ENCODE results near the gene TRPV2.

Gene TRPV2

GRCh38 chr17:16419929-16420271 lies 4.5 kb downstream of the TRPV2 start:
- H3K79me2 ChIP-seq (ENCODE audit: insufficient read depth, low read depth): no peaks in the 10 kb centered on the region
- no peak overlapping the region for H3K9ac ChIP-seq
- no peaks in the 10 kb centered on the region for H3K4me1 ChIP-seq (ENCODE audit: low read depth, poor library complexity, severe bottlenecking)
- H4K20me1 ChIP-seq (ENCODE audit: insufficient read depth): no peaks in the 10 kb centered on the region
- no peak overlapping the region for H2AFZ ChIP-seq (ENCODE audit: low read depth)
- TF ChIP-seq, protein P1, sequence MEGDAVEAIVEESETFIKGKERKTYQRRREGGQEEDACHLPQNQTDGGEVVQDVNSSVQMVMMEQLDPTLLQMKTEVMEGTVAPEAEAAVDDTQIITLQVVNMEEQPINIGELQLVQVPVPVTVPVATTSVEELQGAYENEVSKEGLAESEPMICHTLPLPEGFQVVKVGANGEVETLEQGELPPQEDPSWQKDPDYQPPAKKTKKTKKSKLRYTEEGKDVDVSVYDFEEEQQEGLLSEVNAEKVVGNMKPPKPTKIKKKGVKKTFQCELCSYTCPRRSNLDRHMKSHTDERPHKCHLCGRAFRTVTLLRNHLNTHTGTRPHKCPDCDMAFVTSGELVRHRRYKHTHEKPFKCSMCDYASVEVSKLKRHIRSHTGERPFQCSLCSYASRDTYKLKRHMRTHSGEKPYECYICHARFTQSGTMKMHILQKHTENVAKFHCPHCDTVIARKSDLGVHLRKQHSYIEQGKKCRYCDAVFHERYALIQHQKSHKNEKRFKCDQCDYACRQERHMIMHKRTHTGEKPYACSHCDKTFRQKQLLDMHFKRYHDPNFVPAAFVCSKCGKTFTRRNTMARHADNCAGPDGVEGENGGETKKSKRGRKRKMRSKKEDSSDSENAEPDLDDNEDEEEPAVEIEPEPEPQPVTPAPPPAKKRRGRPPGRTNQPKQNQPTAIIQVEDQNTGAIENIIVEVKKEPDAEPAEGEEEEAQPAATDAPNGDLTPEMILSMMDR (conservative IDR thresholded peaks at IDR 0.05; ENCODE audit: low read depth, low read length): no peak
- no peaks in the 10 kb centered on the region for H3K27me3 ChIP-seq (ENCODE audit: insufficient read depth, low read depth)
- H3K27ac ChIP-seq: no peak overlapping the region
- H3K36me3 ChIP-seq (ENCODE audit: insufficient read depth): no peaks in the 10 kb centered on the region
- H3K4me3 ChIP-seq (IDR thresholded peaks at IDR 0.05; ENCODE audit: insufficient read depth, low read depth, low read length): no peak overlapping the region
- H3K4me2 ChIP-seq: no peak overlapping the region

DNA sequence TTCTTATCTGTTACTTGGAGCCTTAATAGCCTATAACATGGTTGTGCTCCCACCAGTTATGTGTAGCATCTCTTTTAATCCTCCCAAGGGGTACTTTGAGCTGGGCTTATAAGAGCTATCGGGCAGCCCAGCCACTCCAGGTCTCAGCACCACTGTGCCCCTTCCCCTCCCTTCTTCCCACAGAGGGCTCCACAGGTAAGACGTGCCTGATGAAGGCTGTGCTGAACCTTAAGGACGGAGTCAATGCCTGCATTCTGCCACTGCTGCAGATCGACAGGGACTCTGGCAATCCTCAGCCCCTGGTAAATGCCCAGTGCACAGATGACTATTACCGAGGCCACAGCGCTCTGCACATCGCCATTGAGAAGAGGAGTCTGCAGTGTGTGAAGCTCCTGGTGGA lies 7.0 kb downstream of the TRPV2 start:
- Histone ChIP-seq H3K4me3 (IDR thresholded peaks at IDR 0.05; ENCODE audit: insufficient read depth, low read depth, low read length) (no peak overlapping the region), H3K27ac (no peak overlapping the region), H3K79me2 (ENCODE audit: insufficient read depth, low read depth) (no peaks in the 10 kb centered on the region), H3K9ac (no peak overlapping the region), H2AFZ (ENCODE audit: low read depth) (no peak overlapping the region), H3K4me2 (no peak overlapping the region), H4K20me1 (ENCODE audit: insufficient read depth) (no peaks in the 10 kb centered on the region), H3K27me3 (ENCODE audit: insufficient read depth, low read depth) (no peaks in the 10 kb centered on the region), H3K4me1 (ENCODE audit: low read depth, poor library complexity, severe bottlenecking) (no peaks in the 10 kb centered on the region), H3K36me3 (ENCODE audit: insufficient read depth) (no peaks in the 10 kb centered on the region)
- TF ChIP-seq, protein P1 (conservative IDR thresholded peaks at IDR 0.05; ENCODE audit: low read depth, low read length): no peak

GRCh38 chr17:16423226-16423872 lies 8.0 kb downstream of the TRPV2 start:
- Histone ChIP-seq H3K27me3 (ENCODE audit: insufficient read depth, low read depth) (no peaks in the 10 kb centered on the region), H3K79me2 (ENCODE audit: insufficient read depth, low read depth) (no peaks in the 10 kb centered on the region), H4K20me1 (ENCODE audit: insufficient read depth) (no peaks in the 10 kb centered on the region), H2AFZ (ENCODE audit: low read depth) (no peak overlapping the region), H3K4me1 (ENCODE audit: low read depth, poor library complexity, severe bottlenecking) (no peaks in the 10 kb centered on the region), H3K4me3 (IDR thresholded peaks at IDR 0.05; ENCODE audit: insufficient read depth, low read depth, low read length) (no peak overlapping the region), H3K36me3 (ENCODE audit: insufficient read depth) (no peaks in the 10 kb centered on the region), H3K27ac (no peak overlapping the region), H3K9ac (no peak overlapping the region), H3K4me2 (no peak overlapping the region)
- TF ChIP-seq, protein P1 (conservative IDR thresholded peaks at IDR 0.05; ENCODE audit: low read depth, low read length): no peak

DNA sequence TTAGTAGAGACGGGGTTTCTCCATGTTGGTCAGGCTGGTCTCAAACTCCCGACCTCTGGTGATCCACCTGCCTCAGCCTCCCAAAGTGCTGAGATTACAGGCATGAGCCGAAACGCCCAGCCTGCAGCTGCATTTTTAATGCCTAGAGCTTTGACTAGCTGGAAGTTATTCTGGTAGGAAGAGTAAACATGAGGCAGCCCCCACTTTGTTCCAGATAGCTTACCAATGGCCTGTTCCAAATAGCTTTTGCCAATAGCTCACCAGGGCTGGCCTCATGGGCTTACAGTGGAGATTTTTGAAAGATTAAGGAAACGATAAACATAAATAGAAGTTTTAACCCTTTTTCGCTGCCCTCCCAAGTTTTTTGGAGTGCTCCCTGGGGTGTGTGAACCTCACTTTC lies 9.8 kb downstream of the TRPV2 start:
- Histone ChIP-seq H3K79me2 (ENCODE audit: insufficient read depth, low read depth) (no peaks in the 10 kb centered on the region), H3K9ac (no peak overlapping the region), H3K27ac (no peak overlapping the region), H4K20me1 (ENCODE audit: insufficient read depth) (no peaks in the 10 kb centered on the region), H3K4me1 (ENCODE audit: low read depth, poor library complexity, severe bottlenecking) (no peaks in the 10 kb centered on the region), H3K4me2 (no peak overlapping the region), H3K27me3 (ENCODE audit: insufficient read depth, low read depth) (no peaks in the 10 kb centered on the region), H3K36me3 (ENCODE audit: insufficient read depth) (no peaks in the 10 kb centered on the region), H2AFZ (ENCODE audit: low read depth) (no peak overlapping the region), H3K4me3 (IDR thresholded peaks at IDR 0.05; ENCODE audit: insufficient read depth, low read depth, low read length) (no peak overlapping the region)
- TF ChIP-seq, protein P1 (conservative IDR thresholded peaks at IDR 0.05; ENCODE audit: low read depth, low read length): no peak
